ENCODE data around the gene TRIM7.
A peak's percentile ranks its signal among the peaks of the same experiment; 100 is the strongest.
"Not testable (repeated sequence)": the region's sequence is repeated elsewhere in the genome, so short reads cannot be mapped to it uniquely, and the experiment has no call there.

The TRIM7 gene

DNA sequence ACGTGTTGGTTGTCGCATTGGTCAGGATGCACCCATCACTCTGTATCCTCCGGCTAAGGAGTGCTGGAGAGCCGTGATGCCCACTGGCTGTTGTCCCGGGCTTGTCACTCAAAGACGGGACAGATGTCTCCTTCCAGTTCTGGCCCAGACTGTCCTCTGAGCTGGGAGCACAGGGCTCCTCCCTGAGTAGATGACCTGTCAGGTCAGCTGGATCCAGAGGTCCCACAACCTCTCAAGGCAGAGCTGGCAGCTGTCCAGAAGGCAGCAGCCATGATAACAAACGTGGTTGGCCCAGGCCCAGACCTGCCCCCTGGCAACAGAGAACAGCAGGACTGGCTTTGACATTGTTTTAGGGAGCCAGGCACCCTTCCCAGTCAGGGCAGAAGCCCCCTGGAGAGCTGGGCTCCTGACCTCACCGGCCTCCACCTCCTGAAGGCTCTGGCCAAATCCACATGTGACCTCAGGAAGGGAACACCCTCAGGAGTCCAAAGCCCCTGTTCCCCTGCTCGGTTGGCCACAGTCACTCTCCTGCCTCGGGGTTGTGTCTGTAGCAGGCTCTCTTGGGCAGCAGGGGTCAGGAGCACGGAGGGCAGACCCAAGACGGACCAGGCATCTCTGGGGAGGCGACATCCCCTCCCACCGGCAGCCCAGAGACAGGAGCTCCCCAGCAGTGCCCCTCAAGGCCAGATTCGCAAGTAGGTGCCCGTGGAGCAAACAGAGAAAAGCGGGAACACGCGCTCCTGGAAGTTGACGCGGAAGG is 10.3 kb downstream of the TRIM7 start:
- no peak for DNase-seq (ENCODE audit: low read depth in 2 of 3, low spot score in 2 of 3)

DNA sequence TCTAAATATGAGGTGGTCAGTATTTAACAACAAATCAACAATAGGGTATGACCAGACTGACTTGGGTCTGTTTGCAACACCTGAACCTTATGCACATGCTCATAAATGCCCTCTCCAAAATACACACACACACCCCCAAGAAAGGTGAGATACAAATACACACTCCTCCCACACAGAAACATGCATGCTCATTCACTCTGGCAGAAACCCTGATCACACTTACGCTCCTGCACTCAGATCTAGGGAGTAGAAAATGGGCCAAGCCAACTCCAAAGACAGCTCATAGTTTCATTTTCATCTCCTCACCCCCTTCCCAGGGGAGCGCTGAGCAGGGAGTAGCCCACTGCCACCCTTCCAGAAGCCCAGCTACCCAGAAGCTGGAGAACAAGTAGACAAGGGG is 11.3 kb downstream of the TRIM7 start:
- DNase-seq (ENCODE audit: low read depth in 2 of 3, low spot score in 2 of 3), result no peak

DNA sequence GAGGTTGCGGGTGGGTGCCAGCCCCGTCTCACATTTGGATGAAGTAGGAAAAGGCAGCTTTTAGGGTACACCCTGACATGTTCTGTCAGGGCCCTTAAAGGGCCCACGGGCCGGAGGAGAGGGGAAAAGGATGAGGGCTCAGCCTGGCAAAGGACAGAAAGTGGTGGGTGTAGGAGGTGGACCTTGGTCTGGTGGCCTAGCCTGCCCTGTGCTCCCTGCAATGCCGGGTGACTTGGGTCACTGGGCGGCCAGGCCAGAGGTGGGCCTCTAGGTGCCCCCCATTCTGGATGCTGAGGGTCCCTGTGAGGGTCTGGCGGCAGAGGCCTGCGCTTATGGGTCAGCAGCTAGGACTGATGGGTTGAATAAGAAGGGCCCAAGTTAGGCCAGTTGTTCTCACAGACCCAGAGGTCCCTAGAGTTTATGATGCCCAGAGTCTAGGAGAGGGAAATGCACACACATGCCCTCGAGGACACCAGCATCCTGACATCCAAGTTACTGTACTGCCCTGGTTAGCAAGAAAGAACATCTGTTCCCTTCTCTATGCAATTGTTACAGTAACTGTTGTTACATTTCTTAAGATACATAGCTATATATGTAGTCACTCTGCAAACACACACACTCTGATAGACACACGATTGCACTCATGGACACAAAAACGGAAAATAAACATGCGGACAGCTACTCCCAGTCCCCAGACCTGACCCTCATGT is 12.5 kb downstream of the TRIM7 start:
- no peak for DNase-seq (ENCODE audit: low read depth in 2 of 3, low spot score in 2 of 3)

DNA sequence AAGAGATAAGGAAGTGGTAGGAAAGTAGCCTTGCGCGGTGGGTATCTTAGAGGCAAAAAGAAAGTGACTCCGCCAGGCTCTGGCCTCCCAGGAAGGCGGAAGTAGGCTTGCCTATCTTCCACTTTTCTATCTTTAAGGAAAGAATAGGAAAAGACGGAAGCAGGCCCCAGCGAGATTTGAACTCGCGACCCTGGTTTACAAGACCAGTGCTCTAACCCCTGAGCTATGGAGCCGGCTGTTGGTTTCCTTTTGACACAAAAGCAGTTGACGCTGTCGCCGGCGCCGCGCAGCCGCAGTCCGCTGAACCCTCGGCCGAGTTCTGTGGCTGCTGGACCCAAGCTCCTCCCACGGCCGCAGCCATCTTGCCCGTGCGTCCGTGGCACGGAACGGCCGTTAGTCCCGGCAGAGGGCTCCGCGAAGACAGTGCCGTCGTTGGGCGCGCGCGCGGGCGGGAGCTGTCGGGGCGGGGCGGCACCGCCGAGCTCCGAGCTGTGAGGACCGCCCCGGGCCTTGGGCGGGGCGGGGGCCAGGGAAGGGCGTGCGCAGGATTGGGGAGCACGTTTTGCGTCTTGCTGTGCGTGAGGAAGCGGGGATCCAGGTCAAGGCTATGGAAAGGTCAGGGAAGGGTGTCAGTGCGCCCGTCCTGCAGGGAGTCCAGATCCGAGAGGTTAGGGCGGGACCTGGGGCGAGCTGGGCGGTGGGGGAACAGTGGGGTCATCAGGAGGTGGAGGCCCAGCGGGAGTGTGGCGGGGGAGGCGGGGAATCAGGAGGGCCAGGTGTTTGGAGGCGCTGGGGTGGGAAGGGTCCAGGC is 13.3 kb downstream of the TRIM7 start:
- peak; percentile 96 to 99 (median 96) for DNase-seq (ENCODE audit: low read depth in 2 of 3, low spot score in 2 of 3)

DNA sequence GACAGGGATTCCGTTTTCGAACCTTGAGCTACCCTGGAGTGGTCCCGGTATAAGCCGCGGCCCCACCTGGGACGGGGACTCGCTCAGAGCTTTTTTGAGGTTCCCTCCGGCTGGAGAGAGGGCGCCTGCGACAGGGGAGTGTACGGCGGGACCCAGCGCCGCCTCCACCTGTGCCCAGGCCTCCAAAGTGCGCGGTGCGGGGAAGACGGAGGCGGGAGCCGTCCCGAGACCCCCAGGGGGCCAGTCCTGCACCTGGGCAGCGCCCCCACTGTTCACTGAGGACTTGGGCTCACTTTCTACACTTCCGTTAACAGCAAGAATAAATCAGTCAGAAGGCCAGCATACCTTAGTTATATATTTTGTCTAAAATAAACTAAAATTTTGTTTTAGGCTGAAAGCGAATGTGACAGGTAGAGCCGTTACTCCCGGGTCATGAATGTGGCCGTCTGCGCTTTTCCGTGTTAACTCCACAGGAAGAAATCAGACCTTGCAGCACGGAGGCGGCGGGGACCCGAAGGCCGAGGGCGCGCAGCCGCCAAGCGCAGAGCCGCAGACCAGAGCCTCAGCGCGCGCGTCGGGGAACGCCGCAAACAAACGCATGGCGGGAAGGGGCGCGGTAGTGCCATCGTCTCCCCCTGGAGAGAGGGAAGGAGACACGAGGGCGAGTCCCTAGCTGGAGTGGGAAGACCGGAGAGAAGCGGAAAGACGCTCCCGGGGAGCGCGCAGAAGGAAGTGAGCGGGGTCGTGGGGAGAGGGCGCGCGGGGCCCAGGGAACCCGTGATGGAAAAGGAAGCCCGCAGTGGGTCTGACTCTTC is 14.1 kb downstream of the TRIM7 start:
- no peak for DNase-seq (ENCODE audit: low read depth in 2 of 3, low spot score in 2 of 3)

DNA sequence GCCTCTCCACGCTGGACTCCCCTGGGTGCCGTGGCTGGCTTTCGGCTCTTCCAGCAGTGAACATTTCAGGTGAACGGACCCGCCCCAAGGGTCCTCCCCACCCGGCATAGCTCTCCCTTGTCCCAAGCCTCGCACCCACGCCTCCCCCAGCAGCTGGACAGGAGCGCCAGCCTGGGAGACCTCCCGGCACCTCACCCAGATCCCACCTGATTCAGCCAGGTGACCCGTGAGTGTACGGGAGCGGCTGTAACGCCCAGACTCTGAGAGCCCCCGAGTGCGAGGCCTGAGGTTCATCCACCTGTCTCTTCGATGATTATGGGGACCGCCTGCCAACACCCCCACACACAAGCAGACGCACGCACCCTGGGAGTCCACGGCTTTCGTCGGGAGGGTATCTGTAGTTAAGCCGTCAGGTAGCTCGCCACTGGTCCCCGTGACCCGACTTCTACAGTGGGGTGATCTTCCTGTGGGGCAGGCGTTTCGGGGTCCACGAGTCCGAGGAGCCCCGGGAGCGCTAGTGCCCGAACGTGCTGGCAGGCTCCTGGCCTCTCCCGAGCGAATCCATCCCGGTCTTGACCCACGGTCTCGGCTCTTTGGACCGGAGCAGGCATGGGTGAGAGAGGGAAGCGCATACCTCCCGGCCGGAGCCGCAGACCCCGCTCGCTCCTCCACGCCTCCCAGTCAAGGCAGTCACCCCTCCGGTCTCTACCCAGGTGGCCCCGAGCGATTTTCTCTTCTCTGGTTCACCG is 14.9 kb downstream of the TRIM7 start:
- DNase-seq (ENCODE audit: low read depth in 2 of 3, low spot score in 2 of 3), result no peak

DNA sequence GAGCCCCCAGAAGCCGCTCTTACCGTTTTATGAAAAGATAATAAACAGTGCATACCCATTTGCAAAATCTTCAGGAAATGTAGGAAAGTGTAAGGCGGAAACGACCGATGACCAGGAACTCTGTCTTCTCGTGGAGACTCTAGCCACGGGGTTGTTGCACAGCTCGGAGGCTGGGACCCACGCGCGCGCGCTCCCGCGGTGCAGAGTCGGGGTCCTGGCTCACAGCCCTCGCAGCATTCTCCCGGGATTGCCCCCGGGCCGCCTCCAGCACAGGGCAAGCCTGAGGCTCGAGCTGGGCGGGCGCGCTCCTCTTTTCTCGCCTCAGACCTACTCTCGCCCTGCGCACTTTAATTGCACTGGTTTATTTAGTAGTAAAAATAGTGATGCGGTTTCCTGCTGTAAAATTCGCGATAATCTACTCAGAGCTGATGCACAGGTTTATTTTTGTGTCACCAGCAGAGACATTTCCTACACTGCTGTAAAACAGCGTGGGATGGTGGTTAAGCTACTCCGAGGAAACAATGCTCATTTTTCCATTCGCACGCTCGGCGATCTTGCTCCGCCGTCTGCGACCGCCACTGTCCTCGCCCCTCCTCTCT is 15.5 kb downstream of the TRIM7 start:
- DNase-seq (ENCODE audit: low read depth in 2 of 3, low spot score in 2 of 3), result no peak

DNA sequence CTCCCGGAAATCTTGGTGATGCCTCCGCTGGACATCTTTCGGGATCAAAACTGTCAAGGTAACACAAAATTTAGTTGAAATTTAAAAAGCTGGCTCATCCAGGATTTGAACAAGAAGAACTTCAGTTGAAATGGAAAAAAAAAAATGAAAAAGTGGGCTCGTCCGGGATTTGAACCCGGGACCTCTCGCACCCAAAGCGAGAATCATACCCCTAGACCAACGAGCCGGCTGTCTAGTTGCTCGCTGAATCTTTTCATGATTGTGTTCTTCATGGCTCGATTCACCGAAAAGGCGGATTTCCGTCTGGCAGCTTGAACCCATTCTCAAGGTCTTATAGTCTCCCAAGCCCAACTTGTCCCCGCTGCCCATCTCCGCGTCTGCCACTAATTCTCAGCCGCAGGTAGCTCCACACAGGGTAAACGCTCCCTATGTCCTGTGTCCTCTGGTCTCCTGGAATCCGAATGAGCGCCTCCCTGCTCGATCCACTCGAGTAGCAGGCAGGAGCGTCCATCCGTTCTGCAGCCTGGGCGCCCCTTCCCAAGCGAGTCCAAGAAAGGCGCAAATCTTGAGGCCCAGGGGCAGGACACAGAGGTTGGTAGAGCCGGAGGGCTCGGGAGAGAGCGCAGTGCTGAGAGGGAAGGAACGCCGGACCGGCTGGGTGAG is 16.2 kb downstream of the TRIM7 start:
- peak in 2 of 3 experiments; percentile 94 to 96 for DNase-seq (ENCODE audit: low read depth in 2 of 3, low spot score in 2 of 3)

DNA sequence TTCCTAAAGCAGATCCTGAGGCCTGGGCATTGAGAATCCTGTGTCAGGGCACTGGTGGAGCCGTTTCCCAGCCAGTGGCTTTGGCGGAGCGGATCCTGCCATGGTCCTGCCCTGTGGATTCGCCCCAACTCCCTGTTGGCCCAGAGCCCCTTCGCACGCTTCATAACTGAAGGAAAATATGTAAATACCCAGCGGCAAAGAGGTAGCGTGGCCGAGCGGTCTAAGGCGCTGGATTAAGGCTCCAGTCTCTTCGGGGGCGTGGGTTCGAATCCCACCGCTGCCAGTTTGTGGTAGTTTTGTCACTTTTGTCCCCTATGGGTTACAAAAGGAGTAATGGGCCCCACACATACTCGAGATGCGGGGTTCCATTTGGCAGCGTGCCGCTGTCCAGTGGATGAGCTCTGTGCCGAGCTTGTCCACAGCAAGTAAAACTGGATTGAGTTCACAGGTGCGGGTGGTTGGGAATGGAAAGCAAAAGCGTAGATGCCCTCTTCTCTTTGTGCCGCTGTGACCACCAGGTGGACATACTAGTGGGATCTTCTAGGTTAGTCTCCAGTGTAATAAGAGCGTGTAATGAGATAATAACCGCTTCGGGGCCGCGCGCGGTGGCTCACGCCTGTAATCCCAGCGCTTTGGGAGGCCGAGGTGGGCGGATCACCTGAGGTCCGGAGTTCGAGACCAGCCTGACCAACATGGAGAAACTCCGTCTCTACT is 17.3 kb downstream of the TRIM7 start:
- peak in 1 of 3 experiments; percentile 81 for DNase-seq (ENCODE audit: low read depth in 2 of 3, low spot score in 2 of 3)

DNA sequence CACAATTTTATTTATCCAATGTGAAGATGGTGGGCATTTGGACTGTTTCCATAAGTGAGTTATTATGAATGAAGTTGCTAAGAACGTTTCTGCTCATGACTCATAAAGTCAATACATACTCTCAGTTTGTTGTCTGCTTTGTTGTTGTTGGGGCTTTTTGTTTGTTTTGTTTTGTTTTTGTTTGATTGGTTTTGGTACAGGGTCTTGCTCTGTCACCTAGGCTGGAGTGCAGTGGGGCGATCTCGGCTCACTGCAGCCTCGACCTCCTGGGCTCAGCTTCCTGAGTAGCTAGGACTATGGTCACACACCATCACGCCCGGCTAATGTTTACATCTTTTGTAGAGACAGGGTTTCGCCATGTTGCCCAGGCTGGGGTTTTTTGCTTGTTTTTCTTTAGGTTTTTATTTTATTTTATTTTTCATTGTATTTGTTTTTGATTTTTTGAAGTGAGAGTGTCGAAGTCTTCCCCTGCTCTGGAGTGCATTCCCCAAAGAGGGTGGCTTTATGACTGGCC is 18.0 kb downstream of the TRIM7 start:
- no peak for DNase-seq (ENCODE audit: low read depth in 2 of 3, low spot score in 2 of 3)

DNA sequence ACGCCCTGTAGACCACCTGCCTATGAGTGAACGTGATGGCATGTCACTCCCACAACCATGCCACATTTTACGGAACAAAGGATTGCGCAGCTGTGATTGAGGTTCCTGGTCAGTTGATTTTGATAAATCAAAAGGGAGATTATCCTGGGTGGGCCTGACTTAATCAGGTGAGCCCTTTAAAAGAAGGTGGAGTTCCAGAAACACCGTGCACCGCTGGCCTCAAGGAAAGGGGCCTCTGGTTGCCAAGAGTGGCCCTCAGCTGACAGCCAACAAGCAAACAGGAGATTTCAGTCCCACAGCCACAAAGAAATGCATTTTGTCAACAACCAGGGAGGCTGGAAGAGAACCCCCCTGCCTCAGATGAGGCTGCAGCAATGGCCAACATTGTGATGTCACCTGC is 19.0 kb downstream of the TRIM7 start:
- no peak for DNase-seq (ENCODE audit: low read depth in 2 of 3, low spot score in 2 of 3)

DNA sequence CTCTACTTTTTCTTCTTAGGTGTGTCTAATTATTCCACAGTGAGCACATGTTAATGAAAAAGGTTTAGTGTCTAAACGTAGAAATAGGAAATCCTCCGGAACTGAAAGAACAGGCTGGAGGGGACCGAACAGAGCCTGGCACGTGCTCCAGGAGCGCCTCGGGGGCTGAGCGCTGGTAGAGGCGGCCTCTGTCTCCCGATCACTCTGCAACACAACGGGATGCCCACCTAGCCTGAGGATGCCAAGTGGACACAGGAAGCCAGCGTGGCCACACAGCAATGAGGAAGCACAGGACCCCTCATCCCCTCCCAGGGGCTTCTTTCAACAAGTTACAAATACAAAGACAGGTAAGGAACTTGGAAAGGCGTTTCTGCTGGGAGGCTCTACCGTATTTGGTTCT is 19.4 kb downstream of the TRIM7 start:
- DNase-seq (ENCODE audit: low read depth in 2 of 3, low spot score in 2 of 3), result no peak

DNA sequence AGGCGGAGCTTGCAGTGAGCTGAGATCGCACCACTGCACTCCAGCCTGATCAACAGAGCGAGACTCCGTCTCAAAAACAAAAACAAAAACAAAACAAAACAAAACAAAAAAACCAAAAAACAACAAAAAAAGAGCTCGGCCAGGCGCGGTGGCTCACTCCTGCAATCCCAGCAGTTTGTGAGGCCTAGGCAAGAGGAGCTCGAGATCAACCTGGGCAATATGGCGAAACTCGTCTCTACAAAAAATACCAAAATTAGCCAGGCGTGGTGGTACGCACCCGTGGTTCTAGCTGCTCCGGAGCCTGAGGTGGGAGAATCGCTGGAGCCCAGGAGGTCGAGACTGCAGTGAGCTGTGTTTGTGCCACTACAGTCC is 20.2 kb downstream of the TRIM7 start:
- DNase-seq (ENCODE audit: low read depth in 2 of 3, low spot score in 2 of 3), result no peak

DNA sequence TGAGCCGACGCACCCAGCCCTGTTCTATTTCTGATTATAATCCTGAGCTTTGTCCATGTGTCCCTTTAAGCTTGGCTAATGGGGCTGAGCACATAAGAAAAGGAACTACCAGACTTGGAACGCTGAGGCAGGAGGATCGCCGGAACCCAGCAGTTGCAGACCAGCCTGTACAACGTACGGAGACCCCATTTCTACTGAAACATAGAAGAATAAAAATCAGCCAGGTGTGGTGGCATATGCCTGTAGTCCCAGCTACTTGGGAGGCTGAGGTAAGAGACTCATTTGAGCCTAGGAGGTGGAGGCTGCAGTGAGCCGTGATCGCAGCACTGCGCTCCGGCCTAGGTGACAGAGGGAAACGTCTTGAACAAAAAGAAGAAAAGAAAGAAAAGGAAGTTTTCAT is 22.3 kb downstream of the TRIM7 start:
- no peak for DNase-seq (ENCODE audit: low read depth in 2 of 3, low spot score in 2 of 3)

DNA sequence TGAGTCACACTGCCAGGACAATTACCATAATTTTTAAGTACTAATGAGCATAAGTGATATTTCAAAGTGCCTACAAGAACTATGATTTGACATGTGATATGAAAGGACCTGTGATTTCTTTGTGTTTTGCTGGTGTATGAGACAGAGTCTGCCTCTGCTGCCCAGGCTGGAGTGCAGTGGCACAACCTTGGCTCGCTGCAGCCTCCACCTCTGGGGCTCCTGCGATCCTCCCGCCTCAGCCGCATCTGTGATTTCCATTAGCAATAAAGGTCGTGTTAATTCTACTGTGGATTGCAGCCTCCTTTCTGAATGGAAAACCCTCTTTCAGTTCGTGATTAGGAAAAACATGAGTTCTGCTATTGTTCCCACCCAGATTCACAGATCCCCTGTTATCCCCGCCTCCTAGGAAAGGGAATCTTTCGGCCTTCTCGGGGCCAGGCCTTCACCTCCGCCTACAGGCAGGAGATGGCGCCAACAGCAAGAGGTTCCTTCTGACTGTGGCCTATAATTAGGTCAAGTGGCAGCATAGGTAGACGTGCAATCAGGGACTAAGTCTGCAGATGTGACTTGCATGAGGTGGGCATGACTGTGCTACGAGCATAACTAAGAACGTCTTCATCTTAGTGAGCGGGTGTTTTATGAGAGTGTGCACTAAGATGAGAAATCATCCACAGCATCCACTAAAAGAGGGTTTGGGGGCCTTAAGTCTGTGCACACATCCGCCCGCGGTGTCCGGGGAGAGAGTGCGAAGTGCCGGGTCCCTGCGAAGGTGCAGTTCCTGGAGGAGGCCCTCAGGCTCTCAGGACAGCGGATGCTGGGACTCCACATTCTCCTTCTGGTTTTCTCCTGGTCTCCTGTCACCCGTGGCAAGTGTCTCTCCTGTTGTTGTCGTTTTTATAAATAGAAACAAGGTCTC is 23.1 kb downstream of the TRIM7 start:
- DNase-seq (ENCODE audit: low read depth in 2 of 3, low spot score in 2 of 3), result no peak

DNA sequence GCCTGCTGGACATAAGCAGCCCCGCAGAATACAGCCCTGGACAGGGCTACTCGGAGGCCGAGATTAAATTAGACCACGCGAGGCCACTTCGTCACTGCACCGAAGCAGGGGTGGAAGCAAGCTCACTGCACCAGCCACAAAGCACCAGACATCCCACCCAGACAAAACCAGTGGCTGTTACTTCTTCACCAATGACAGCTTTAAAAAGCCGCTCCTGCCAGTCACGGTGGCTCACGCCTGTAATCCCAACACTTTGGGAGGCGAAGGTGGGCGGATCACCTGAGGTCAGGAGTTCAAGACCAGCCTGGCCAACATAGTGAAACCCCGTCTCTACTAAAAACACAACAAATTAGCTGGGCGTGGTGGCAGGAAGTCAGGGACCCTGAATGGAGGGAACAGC is 27.4 kb downstream of the TRIM7 start:
- DNase-seq (ENCODE audit: low read depth in 2 of 3, low spot score in 2 of 3), result not testable (repeated sequence)

DNA sequence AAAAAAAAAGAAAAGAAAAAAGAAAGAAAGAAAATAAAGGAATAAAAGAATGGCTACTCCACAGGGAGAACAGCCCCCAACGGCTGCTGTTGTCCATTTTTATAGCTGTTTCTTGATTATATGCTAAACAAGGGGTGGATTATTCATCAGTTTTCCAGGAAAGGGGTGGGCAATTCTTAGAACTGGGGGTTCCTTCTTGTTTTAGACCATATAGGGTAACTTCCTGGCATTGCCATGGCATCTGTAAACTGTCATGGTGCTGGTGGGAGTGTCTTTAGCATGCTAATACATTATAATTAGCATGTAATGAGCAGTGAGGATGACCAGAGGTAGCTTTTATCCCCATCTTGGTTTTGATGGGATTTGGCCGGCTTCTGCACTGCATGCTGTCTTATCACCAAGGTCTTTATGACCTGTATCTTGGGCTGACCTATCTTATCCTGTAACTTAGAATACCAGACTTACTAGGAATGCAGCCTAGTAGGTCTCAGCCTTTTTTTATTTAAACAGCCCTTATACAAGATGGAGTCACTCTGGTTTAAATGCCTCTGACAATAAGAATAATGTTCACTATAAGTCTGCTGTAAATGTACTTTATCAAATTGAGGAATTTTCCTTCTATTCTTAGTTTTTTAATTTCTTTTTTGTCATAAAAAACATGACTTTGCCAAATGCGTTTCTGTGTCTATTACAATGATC is 28.6 kb downstream of the TRIM7 start:
- no peak for DNase-seq (ENCODE audit: low read depth in 2 of 3, low spot score in 2 of 3)

All from activated CD8-positive, alpha-beta memory T cell treated with anti-CD3 and anti-CD28 coated beads for 48 hours (primary cell).